HepG2 (cell line): ENCODE results near the gene PHOSPHO2. TPM values are rescaled to one million over a fixed set of nuclear protein-coding genes. Genes with fewer than 3 reads are reported as not detected.

Source experiments
- ATF7-NPFF ChIP-seq: sonication (generic); formaldehyde crosslinking; IDR thresholded peaks from 2 replicates; pipeline ENCODE4 v1.8.1; 2023; ENCODE audit warnings: mild to moderate bottlenecking, low read depth, missing genetic modification reagents, moderate library complexity
- CCDC6 ChIP-seq: sonication (generic); formaldehyde crosslinking; IDR thresholded peaks from 2 replicates; pipeline ENCODE4 v1.8.1; 2022; ENCODE audit warnings: mild to moderate bottlenecking, missing genetic modification reagents, moderate library complexity
- FOXC1 ChIP-seq: sonication (generic); formaldehyde crosslinking; IDR thresholded peaks from 2 replicates; pipeline ENCODE4 v1.8.0; 2022; ENCODE audit warnings: mild to moderate bottlenecking, missing genetic modification reagents, borderline replicate concordance
- HNRNPLL ChIP-seq: fragments of 200-400 bp; formaldehyde crosslinking; IDR thresholded peaks from 2 replicates; pipeline ENCODE4 v1.6.1; 2017; ENCODE audit warnings: mild to moderate bottlenecking, low read depth, low read length; ENCODE audit not compliant: poor library complexity, severe bottlenecking
- MAFF ChIP-seq: IDR thresholded peaks from 2 replicates; pipeline ENCODE4 v1.6.1; 2011; ENCODE audit warnings: low read depth, low read length, improper control_type of control experiment
- MIXL1 ChIP-seq: IDR thresholded peaks from 2 replicates; pipeline ENCODE4 v1.6.1; 2016
- NCOA1 ChIP-seq: sonication (generic); formaldehyde crosslinking; IDR thresholded peaks from 2 replicates; pipeline ENCODE4 v1.9.0; 2021; ENCODE audit warnings: missing genetic modification reagents
- NR2F2 ChIP-seq: IDR thresholded peaks from 2 replicates; pipeline ENCODE4 v1.6.1; 2012; ENCODE audit warnings: low read depth, inconsistent platforms, borderline replicate concordance
- RBM39 ChIP-seq: fragments of 200-400 bp; formaldehyde crosslinking; IDR thresholded peaks from one replicate; pipeline ENCODE4 v1.6.1; 2018; ENCODE audit warnings: antibody characterized with exemption, mild to moderate bottlenecking, low read depth, low read length; ENCODE audit not compliant: poor library complexity, severe bottlenecking
- SRSF4 ChIP-seq: fragments of 200-400 bp; formaldehyde crosslinking; IDR thresholded peaks from one replicate; pipeline ENCODE4 v1.6.1; 2018; ENCODE audit warnings: mild to moderate bottlenecking, low read depth, low read length, moderate library complexity; ENCODE audit not compliant: poor library complexity, severe bottlenecking
- TOE1 ChIP-seq: sonication (generic); formaldehyde crosslinking; IDR thresholded peaks from 2 replicates; pipeline ENCODE4 v1.4.0; 2020; ENCODE audit warnings: mild to moderate bottlenecking, missing genetic modification reagents
- ZNF33B ChIP-seq: sonication (generic); formaldehyde crosslinking; IDR thresholded peaks from 2 replicates; pipeline ENCODE4 v1.5.1; 2020; ENCODE audit warnings: mild to moderate bottlenecking, missing genetic modification reagents
- ZNF7 ChIP-seq: IDR thresholded peaks from 2 replicates; pipeline ENCODE4 v1.6.1; 2016; ENCODE audit warnings: missing biosample characterization, missing genetic modification reagents
- ZSCAN20 ChIP-seq: sonication (generic); formaldehyde crosslinking; IDR thresholded peaks from 2 replicates; pipeline ENCODE4 v1.4.0; 2020; ENCODE audit warnings: missing genetic modification reagents, mild to moderate bottlenecking, borderline replicate concordance
- polyA plus RNA-seq, 8 experiments: library from polyadenylated mRNA; depleted of rRNA in 3 of 8; stranded (reverse) in 7 of 8; unstranded in 1 of 8; fragments of >200 nt; fragmentation: Illumina TruSeq in 4 of 8; extraction: Trizol in 4 of 8; gene quantifications; 2 replicates each; pipeline versions ENCODE4 v1.2.1 to v1.2.3, GENCODE V29; 2011 to 2016; ENCODE audit warnings: low read depth in 4 of 8, missing spikeins in 1 of 8, mixed read lengths in 1 of 8; ENCODE audit not compliant: insufficient read depth in 1 of 8
- total RNA-seq, 5 experiments: library from RNA; depleted of rRNA; stranded (reverse); fragments of >200 nt; fragmentation: Illumina TruSeq; extraction: Trizol; gene quantifications; 2 replicates each; pipeline ENCODE4 v1.2.3, GENCODE V29; 2016; ENCODE audit warnings: low read depth in 1 of 5
- TF ChIP-seq, protein P1 (sequence below): sonication (generic); formaldehyde crosslinking; IDR thresholded peaks from 2 replicates; pipeline ENCODE4 v1.4.0; 2020; ENCODE audit warnings: mild to moderate bottlenecking, missing genetic modification reagents, borderline replicate concordance
- TF ChIP-seq, protein P2 (sequence below): sonication (generic); formaldehyde crosslinking; IDR thresholded peaks from 2 replicates; pipeline ENCODE4 v1.4.0; 2020; ENCODE audit warnings: missing genetic modification reagents
- TF ChIP-seq, protein P3 (sequence below): sonication (generic); formaldehyde crosslinking; IDR thresholded peaks from 2 replicates; pipeline ENCODE4 v1.4.0; 2020; ENCODE audit warnings: missing genetic modification reagents
- TF ChIP-seq, protein P4 (sequence below): sonication (generic); formaldehyde crosslinking; conservative IDR thresholded peaks from 2 replicates; pipeline ENCODE4 v1.8.0; 2022; ENCODE audit warnings: low read depth, missing genetic modification reagents

Gene PHOSPHO2
- total and polyA plus RNA-seq, 2 of the 13 experiments (the other 11 are each of a cell fraction or from before 2014, with no cell fraction given), result 6.1 to 11.4 TPM

DNA sequence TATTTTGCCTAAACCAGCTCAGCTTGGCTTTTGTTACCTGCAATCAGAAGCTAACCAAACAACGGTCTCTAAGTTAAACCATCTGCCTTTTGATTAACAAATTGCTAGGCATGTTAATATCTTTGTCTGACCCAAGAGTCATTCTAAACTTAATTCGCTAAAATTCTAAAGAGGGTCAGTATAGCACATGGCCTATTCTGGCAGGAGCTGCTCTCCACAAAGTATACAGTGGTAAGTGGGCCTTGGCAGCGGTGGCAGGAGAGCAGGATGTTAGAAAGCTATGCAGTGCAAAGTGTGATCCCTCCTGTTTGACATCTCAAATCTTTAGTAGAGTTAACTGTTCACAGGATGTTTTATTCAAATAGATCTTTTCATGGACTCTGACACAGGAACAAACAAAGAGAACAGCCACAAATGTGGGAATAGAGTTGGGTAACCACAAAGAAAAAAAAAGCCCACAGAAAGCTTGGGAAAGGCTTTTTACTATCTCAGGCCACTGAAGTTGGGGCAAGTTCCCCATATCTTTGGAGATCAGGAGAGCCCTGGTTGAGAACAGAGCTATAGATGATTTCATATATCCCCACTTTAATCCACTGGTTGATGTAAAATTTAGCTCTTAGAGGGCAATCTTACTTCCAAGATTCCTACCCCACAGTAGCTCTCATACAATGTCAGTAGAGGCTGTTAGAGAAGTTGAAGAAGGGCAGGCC lies 10.7 kb upstream of the PHOSPHO2 start (continued):
- TF ChIP-seq, protein P1, sequence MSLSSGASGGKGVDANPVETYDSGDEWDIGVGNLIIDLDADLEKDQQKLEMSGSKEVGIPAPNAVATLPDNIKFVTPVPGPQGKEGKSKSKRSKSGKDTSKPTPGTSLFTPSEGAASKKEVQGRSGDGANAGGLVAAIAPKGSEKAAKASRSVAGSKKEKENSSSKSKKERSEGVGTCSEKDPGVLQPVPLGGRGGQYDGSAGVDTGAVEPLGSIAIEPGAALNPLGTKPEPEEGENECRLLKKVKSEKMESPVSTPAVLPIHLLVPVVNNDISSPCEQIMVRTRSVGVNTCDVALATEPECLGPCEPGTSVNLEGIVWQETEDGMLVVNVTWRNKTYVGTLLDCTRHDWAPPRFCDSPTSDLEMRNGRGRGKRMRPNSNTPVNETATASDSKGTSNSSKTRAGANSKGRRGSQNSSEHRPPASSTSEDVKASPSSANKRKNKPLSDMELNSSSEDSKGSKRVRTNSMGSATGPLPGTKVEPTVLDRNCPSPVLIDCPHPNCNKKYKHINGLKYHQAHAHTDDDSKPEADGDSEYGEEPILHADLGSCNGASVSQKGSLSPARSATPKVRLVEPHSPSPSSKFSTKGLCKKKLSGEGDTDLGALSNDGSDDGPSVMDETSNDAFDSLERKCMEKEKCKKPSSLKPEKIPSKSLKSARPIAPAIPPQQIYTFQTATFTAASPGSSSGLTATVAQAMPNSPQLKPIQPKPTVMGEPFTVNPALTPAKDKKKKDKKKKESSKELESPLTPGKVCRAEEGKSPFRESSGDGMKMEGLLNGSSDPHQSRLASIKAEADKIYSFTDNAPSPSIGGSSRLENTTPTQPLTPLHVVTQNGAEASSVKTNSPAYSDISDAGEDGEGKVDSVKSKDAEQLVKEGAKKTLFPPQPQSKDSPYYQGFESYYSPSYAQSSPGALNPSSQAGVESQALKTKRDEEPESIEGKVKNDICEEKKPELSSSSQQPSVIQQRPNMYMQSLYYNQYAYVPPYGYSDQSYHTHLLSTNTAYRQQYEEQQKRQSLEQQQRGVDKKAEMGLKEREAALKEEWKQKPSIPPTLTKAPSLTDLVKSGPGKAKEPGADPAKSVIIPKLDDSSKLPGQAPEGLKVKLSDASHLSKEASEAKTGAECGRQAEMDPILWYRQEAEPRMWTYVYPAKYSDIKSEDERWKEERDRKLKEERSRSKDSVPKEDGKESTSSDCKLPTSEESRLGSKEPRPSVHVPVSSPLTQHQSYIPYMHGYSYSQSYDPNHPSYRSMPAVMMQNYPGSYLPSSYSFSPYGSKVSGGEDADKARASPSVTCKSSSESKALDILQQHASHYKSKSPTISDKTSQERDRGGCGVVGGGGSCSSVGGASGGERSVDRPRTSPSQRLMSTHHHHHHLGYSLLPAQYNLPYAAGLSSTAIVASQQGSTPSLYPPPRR (CRISPR knock-in tag), result peak; percentile 70; the same call in 1 of the 2 replicates
- TF ChIP-seq, protein P2, sequence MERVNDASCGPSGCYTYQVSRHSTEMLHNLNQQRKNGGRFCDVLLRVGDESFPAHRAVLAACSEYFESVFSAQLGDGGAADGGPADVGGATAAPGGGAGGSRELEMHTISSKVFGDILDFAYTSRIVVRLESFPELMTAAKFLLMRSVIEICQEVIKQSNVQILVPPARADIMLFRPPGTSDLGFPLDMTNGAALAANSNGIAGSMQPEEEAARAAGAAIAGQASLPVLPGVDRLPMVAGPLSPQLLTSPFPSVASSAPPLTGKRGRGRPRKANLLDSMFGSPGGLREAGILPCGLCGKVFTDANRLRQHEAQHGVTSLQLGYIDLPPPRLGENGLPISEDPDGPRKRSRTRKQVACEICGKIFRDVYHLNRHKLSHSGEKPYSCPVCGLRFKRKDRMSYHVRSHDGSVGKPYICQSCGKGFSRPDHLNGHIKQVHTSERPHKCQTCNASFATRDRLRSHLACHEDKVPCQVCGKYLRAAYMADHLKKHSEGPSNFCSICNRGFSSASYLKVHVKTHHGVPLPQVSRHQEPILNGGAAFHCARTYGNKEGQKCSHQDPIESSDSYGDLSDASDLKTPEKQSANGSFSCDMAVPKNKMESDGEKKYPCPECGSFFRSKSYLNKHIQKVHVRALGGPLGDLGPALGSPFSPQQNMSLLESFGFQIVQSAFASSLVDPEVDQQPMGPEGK, result 0 out of 2 replicates have a peak, but pooled peaks have one; percentile 8
- TF ChIP-seq ZNF7 (CRISPR knock-in tag), result no peak
- TF ChIP-seq ATF7-NPFF, result no peak
- no peak for TF ChIP-seq MAFF
- TF ChIP-seq MIXL1 (CRISPR knock-in tag), result peak; percentile 79; the same call in 1 of the 2 replicates
- no peak for TF ChIP-seq SRSF4
- TF ChIP-seq TOE1 (CRISPR knock-in tag), result peak; percentile 88; the same call in 1 of the 2 replicates
- TF ChIP-seq RBM39, result no peak
- no peak for TF ChIP-seq NCOA1 (CRISPR knock-in tag)
- peak; percentile 58; the same call in 1 of the 2 replicates for TF ChIP-seq FOXC1 (CRISPR knock-in tag)
- TF ChIP-seq, protein P3, sequence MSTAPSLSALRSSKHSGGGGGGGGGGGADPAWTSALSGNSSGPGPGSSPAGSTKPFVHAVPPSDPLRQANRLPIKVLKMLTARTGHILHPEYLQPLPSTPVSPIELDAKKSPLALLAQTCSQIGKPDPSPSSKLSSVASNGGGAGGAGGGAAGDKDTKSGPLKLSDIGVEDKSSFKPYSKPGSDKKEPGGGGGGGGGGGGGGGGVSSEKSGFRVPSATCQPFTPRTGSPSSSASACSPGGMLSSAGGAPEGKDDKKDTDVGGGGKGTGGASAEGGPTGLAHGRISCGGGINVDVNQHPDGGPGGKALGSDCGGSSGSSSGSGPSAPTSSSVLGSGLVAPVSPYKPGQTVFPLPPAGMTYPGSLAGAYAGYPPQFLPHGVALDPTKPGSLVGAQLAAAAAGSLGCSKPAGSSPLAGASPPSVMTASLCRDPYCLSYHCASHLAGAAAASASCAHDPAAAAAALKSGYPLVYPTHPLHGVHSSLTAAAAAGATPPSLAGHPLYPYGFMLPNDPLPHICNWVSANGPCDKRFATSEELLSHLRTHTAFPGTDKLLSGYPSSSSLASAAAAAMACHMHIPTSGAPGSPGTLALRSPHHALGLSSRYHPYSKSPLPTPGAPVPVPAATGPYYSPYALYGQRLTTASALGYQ (CRISPR knock-in tag), result peak; percentile 82
- TF ChIP-seq ZSCAN20 (CRISPR knock-in tag), result no peak
- peak; percentile 85; the same call in 1 of the 2 replicates for TF ChIP-seq CCDC6 (CRISPR knock-in tag)
- TF ChIP-seq, protein P4, sequence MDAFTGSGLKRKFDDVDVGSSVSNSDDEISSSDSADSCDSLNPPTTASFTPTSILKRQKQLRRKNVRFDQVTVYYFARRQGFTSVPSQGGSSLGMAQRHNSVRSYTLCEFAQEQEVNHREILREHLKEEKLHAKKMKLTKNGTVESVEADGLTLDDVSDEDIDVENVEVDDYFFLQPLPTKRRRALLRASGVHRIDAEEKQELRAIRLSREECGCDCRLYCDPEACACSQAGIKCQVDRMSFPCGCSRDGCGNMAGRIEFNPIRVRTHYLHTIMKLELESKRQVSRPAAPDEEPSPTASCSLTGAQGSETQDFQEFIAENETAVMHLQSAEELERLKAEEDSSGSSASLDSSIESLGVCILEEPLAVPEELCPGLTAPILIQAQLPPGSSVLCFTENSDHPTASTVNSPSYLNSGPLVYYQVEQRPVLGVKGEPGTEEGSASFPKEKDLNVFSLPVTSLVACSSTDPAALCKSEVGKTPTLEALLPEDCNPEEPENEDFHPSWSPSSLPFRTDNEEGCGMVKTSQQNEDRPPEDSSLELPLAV (CRISPR knock-in tag), result no peak
- no peak for TF ChIP-seq HNRNPLL
- TF ChIP-seq ZNF33B (CRISPR knock-in tag), result peak; percentile 27; the same call in 1 of the 2 replicates
- TF ChIP-seq NR2F2, result no peak; the same call in 1 of the 2 replicates
